Breast epithelium (tissue), 3 donors: ENCODE results near the gene CHD5.

Source experiments
- CTCF ChIP-seq, 3 donors: fragments of 450-650 bp; IDR thresholded peaks; one replicate each; pipeline ENCODE4 v1.5.1; 2016 to 2017; ENCODE audit warnings: antibody characterized with exemption in 3 of 3, mild to moderate bottlenecking in 3 of 3, moderate library complexity in 3 of 3
- POLR2A ChIP-seq: fragments of 450-650 bp; IDR thresholded peaks from one replicate; pipeline ENCODE4 v1.6.1; 2016; ENCODE audit warnings: antibody characterized with exemption, mild to moderate bottlenecking, moderate library complexity
- POLR2AphosphoS5 ChIP-seq, 3 donors: sonication (generic); formaldehyde crosslinking; IDR thresholded peaks; one replicate each; pipeline ENCODE4 v1.6.1; 2017; ENCODE audit warnings: antibody characterized with exemption in 3 of 3

GRCh38 chr1:6117064-6117463 is 63.1 kb downstream of the CHD5 start:
- no peak for TF ChIP-seq POLR2A
- TF ChIP-seq CTCF (IDR thresholded peaks at IDR 0.05), result no peak
- no peak for TF ChIP-seq POLR2AphosphoS5 (IDR thresholded peaks at IDR 0.05)
